ENCODE measurements around the gene HMX3. TPM values are rescaled to one million over a fixed set of nuclear protein-coding genes. Genes with fewer than 3 reads are reported as not detected.

The HMX3 gene
- total RNA-seq, 2 donors from 2014 or later, result not detected

- ATAC-seq, result peak; percentile 50 to 65
- Mint-ChIP-seq H3K36me3 (peaks cover 5% of the 10 kb centered on the region), H3K4me3 (peak within 1 kb of the TSS; percentile 57), H3K27me3 (peaks cover 43 to 53% of the 10 kb centered on the region in 2 donors), H3K4me1 (ENCODE audit: low read depth in 2 of 2) (peaks cover 21 to 28% of the 10 kb centered on the region in 2 donors), H3K27ac (peak within 1 kb of the TSS in 1 of 2 donors; percentile 41), H3K9me3 (no peaks in the 10 kb centered on the region)
- DNase-seq (ENCODE audit: low spot score), result no peak
Observed at GRCh38 chr10:123147635-123148413, 12.1 kb downstream of the HMX3 start, which contains the start of gene HMX2. Gene HMX2 (plus strand): TSS chr10:123148136. CDS start chr10:123148379, 243 bp downstream.

- Mint-ChIP-seq H3K4me1 (ENCODE audit: low read depth in 2 of 2) (peaks cover 25% of the 10 kb centered on the region in 2 donors), H3K36me3 (peaks cover 5% of the 10 kb centered on the region), H3K27me3 (peaks cover 37 to 50% of the 10 kb centered on the region in 2 donors), H3K9me3 (no peaks in the 10 kb centered on the region), H3K4me3 (peak overlapping the region; percentile 57), H3K27ac (no peak overlapping the region)
- DNase-seq (ENCODE audit: low spot score) (no peak), ATAC-seq (peak in 1 of 2 donors; percentile 2)
Observed at GRCh38 chr10:123148414-123149161, 12.8 kb downstream of the HMX3 start.

GRCh38 chr10:123149162-123149567, 13.4 kb downstream of the HMX3 start:
- Mint-ChIP-seq H3K4me1 (ENCODE audit: low read depth in 2 of 2) (peaks cover 31% of the 10 kb centered on the region in 2 donors), H3K9me3 (no peaks in the 10 kb centered on the region), H3K27me3 (peaks cover 37 to 45% of the 10 kb centered on the region in 2 donors), H3K36me3 (peaks cover 5% of the 10 kb centered on the region), H3K27ac (no peak overlapping the region), H3K4me3 (peak overlapping the region; percentile 57)
- ATAC-seq (no peak), DNase-seq (ENCODE audit: low spot score) (no peak)

- no peaks in the 10 kb centered on the region for H3K9me3 Mint-ChIP-seq
- no peak for DNase-seq (ENCODE audit: low spot score)
- H3K4me1 Mint-ChIP-seq (ENCODE audit: low read depth in 2 of 2), result peaks cover 31 to 32% of the 10 kb centered on the region in 2 donors
- H3K27me3 Mint-ChIP-seq, result peaks cover 32 to 39% of the 10 kb centered on the region in 2 donors
- no peak for ATAC-seq
- no peak overlapping the region for H3K27ac Mint-ChIP-seq
- peaks cover 5% of the 10 kb centered on the region for H3K36me3 Mint-ChIP-seq
- peak overlapping the region; percentile 57 for H3K4me3 Mint-ChIP-seq
Observed at GRCh38 chr10:123149568-123150270, 13.9 kb downstream of the HMX3 start.

- DNase-seq (ENCODE audit: low spot score), result no peak
- Mint-ChIP-seq H3K27ac (no peak overlapping the region), H3K27me3 (peaks cover 26 to 32% of the 10 kb centered on the region in 2 donors)
Observed at GRCh38 chr10:123150271-123150985, 14.7 kb downstream of the HMX3 start.

GRCh38 chr10:123150986-123151736, 15.4 kb downstream of the HMX3 start:
- H3K4me1 Mint-ChIP-seq (ENCODE audit: low read depth in 2 of 2), result peaks cover 31 to 33% of the 10 kb centered on the region in 2 donors
- H3K27ac Mint-ChIP-seq, result no peak overlapping the region
- ATAC-seq (no peak), DNase-seq (ENCODE audit: low spot score) (no peak)
- no peak overlapping the region for H3K4me3 Mint-ChIP-seq
- H3K36me3 Mint-ChIP-seq, result peaks cover 15% of the 10 kb centered on the region
- H3K27me3 Mint-ChIP-seq, result peaks cover 22 to 26% of the 10 kb centered on the region in 2 donors
- H3K9me3 Mint-ChIP-seq, result no peaks in the 10 kb centered on the region

More at GRCh38 chr10:123150271-123150985, 14.7 kb downstream of the HMX3 start:
- Mint-ChIP-seq H3K9me3 (no peaks in the 10 kb centered on the region), H3K4me3 (peak overlapping the region; percentile 47), H3K4me1 (ENCODE audit: low read depth in 2 of 2) (peaks cover 29 to 30% of the 10 kb centered on the region in 2 donors), H3K36me3 (peaks cover 9% of the 10 kb centered on the region)
- ATAC-seq, result no peak

- H3K27me3 Mint-ChIP-seq, result peaks cover 20 to 24% of the 10 kb centered on the region in 2 donors
- H3K9me3 Mint-ChIP-seq, result no peaks in the 10 kb centered on the region
- no peak overlapping the region for H3K4me3 Mint-ChIP-seq
- ATAC-seq (no peak), DNase-seq (ENCODE audit: low spot score) (no peak)
- no peak overlapping the region for H3K27ac Mint-ChIP-seq
- peaks cover 33 to 36% of the 10 kb centered on the region in 2 donors for H3K4me1 Mint-ChIP-seq (ENCODE audit: low read depth in 2 of 2)
- peaks cover 21% of the 10 kb centered on the region for H3K36me3 Mint-ChIP-seq
Observed at GRCh38 chr10:123151737-123152135, 16.0 kb downstream of the HMX3 start.

GRCh38 chr10:123153486-123154091, 17.8 kb downstream of the HMX3 start:
- H3K4me1 Mint-ChIP-seq (ENCODE audit: low read depth in 2 of 2), result peaks cover 44 to 49% of the 10 kb centered on the region in 2 donors
- peaks cover 39% of the 10 kb centered on the region for H3K36me3 Mint-ChIP-seq
- ATAC-seq (no peak), DNase-seq (ENCODE audit: low spot score) (no peak)
- peak overlapping the region; percentile 97 for H3K4me3 Mint-ChIP-seq
- peak overlapping the region; percentile 98 for H3K27ac Mint-ChIP-seq
- H3K27me3 Mint-ChIP-seq, result peaks cover 13 to 16% of the 10 kb centered on the region in 2 donors
- H3K9me3 Mint-ChIP-seq, result no peaks in the 10 kb centered on the region

- Mint-ChIP-seq H3K27ac (peak within 1 kb of the TSS; percentile 98), H3K4me3 (peak within 1 kb of the TSS; percentile 97), H3K9me3 (no peaks in the 10 kb centered on the region), H3K27me3 (peaks cover 8 to 9% of the 10 kb centered on the region in 2 donors), H3K4me1 (ENCODE audit: low read depth in 2 of 2) (peaks cover 40 to 49% of the 10 kb centered on the region in 2 donors), H3K36me3 (peaks cover 36% of the 10 kb centered on the region)
- DNase-seq (ENCODE audit: low spot score), result peak; percentile 98
- ATAC-seq, result peak; percentile 97
Observed at GRCh38 chr10:123154092-123154710, 18.4 kb downstream of the HMX3 start, which contains the start of gene BUB3. Gene BUB3 (plus strand): TSS chr10:123154402. CDS start chr10:123154918, 516 bp downstream.

- Mint-ChIP-seq H3K36me3 (peaks cover 36% of the 10 kb centered on the region), H3K27me3 (peaks cover 7 to 8% of the 10 kb centered on the region in 2 donors), H3K4me3 (peak overlapping the region; percentile 97), H3K4me1 (ENCODE audit: low read depth in 2 of 2) (peaks cover 39 to 52% of the 10 kb centered on the region in 2 donors), H3K9me3 (no peaks in the 10 kb centered on the region), H3K27ac (peak overlapping the region; percentile 98)
- DNase-seq (ENCODE audit: low spot score) (peak; percentile 87), ATAC-seq (peak; percentile 71 to 78)
Observed at GRCh38 chr10:123154711-123155505, 19.1 kb downstream of the HMX3 start.

- H3K9me3 Mint-ChIP-seq, result no peaks in the 10 kb centered on the region
- peaks cover 7 to 8% of the 10 kb centered on the region in 2 donors for H3K27me3 Mint-ChIP-seq
- peaks cover 36% of the 10 kb centered on the region for H3K36me3 Mint-ChIP-seq
- ATAC-seq (no peak), DNase-seq (ENCODE audit: low spot score) (no peak)
- H3K27ac Mint-ChIP-seq, result peak overlapping the region; percentile 17 to 98
- peak overlapping the region; percentile 97 for H3K4me3 Mint-ChIP-seq
- peaks cover 47 to 63% of the 10 kb centered on the region in 2 donors for H3K4me1 Mint-ChIP-seq (ENCODE audit: low read depth in 2 of 2)
Observed at GRCh38 chr10:123156078-123156477, 20.3 kb downstream of the HMX3 start.
